Esophagus muscularis mucosa (tissue), 3 donors: ENCODE results near the gene WDR27.

ENCODE experiments used
- POLR2A ChIP-seq: fragments of 450-650 bp; IDR thresholded peaks from one replicate; pipeline ENCODE4 v1.6.1; 2017; ENCODE audit warnings: antibody characterized with exemption, moderate library complexity, mild to moderate bottlenecking, low read depth
- POLR2AphosphoS5 ChIP-seq, 2 donors: sonication (generic); formaldehyde crosslinking; IDR thresholded peaks; one replicate each; pipeline ENCODE4 v1.6.1; 2017; ENCODE audit warnings: antibody characterized with exemption in 2 of 2
- TF ChIP-seq, protein P1 (sequence below), 3 experiments: fragments of 200-600 bp in 2 of 3; fragments of 450-650 bp in 1 of 3; sonication (generic) in 2 of 3; IDR thresholded peaks; one replicate each; pipeline ENCODE4 v1.5.1; 2017 to 2019; ENCODE audit warnings: antibody characterized with exemption in 3 of 3, mild to moderate bottlenecking in 2 of 3, moderate library complexity in 1 of 3

DNA sequence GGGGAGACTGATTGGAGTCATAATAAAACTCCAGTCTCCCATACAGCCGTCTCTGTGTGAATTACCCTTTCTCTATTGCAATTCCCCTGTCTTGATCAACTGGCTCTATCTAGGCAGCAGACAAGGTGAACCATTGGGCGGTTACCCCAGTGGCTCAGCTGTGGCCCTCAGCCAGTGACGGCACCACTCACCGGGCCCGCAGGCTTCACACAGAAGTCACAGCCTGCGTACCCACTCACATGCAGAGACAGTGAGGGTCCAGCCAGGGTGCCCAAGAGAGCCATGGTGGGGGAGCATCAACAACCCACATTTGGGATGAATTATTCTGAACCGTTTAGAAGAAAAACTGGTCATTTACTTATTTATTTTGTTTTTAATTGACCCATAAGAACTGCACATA is 78.5 kb downstream of the WDR27 start:
- TF ChIP-seq POLR2AphosphoS5 (IDR thresholded peaks at IDR 0.05) = no peak
- TF ChIP-seq POLR2A = no peak
- TF ChIP-seq, protein P1, sequence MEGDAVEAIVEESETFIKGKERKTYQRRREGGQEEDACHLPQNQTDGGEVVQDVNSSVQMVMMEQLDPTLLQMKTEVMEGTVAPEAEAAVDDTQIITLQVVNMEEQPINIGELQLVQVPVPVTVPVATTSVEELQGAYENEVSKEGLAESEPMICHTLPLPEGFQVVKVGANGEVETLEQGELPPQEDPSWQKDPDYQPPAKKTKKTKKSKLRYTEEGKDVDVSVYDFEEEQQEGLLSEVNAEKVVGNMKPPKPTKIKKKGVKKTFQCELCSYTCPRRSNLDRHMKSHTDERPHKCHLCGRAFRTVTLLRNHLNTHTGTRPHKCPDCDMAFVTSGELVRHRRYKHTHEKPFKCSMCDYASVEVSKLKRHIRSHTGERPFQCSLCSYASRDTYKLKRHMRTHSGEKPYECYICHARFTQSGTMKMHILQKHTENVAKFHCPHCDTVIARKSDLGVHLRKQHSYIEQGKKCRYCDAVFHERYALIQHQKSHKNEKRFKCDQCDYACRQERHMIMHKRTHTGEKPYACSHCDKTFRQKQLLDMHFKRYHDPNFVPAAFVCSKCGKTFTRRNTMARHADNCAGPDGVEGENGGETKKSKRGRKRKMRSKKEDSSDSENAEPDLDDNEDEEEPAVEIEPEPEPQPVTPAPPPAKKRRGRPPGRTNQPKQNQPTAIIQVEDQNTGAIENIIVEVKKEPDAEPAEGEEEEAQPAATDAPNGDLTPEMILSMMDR (IDR thresholded peaks at IDR 0.05) = no peak
